Smooth muscle cell (in vitro differentiated cells): ENCODE results near the gene KSR2. TPM values are rescaled to one million over a fixed set of nuclear protein-coding genes. Genes with fewer than 3 reads are reported as not detected.

Source experiments
- DNase-seq: peaks from one replicate; lab custom pipeline; 2025; ENCODE audit not compliant: unreplicated experiment; lab: John Stamatoyannopoulos, UW
- H2AFZ ChIP-seq: fragments of 200-600 bp; sonication (generic); 2 replicates; pipeline ENCODE4 v1.6.0; 2016; ENCODE audit warnings: antibody characterized with exemption, low read depth, mild to moderate bottlenecking
- H3F3A ChIP-seq: fragments of 200-600 bp; sonication (generic); 2 replicates; pipeline ENCODE4 v1.6.0; 2017; ENCODE audit warnings: antibody characterized with exemption, low read depth
- H3K27ac ChIP-seq: fragments of 200-600 bp; sonication (generic); 2 replicates; pipeline ENCODE4 v1.5.1; 2016; ENCODE audit warnings: low read depth, mild to moderate bottlenecking
- H3K27me3 ChIP-seq: fragments of 200-600 bp; sonication (generic); 2 replicates; pipeline ENCODE4 v1.6.1; 2016; ENCODE audit warnings: low read depth, mild to moderate bottlenecking
- H3K36me3 ChIP-seq: fragments of 200-600 bp; sonication (generic); 2 replicates; pipeline ENCODE4 v1.5.1; 2016; ENCODE audit warnings: low read depth
- H3K4me1 ChIP-seq: fragments of 200-600 bp; sonication (generic); 2 replicates; pipeline ENCODE4 v1.5.1; 2016; ENCODE audit warnings: low read depth
- H3K4me2 ChIP-seq: fragments of 200-600 bp; sonication (generic); 2 replicates; pipeline ENCODE4 v1.6.0; 2016; ENCODE audit warnings: mild to moderate bottlenecking
- H3K4me3 ChIP-seq: fragments of 200-600 bp; sonication (generic); 2 replicates; pipeline ENCODE4 v1.5.1; 2016; ENCODE audit warnings: mild to moderate bottlenecking
- H3K79me2 ChIP-seq: fragments of 200-600 bp; sonication (generic); 2 replicates; pipeline ENCODE4 v1.6.0; 2016; ENCODE audit warnings: low read depth, mild to moderate bottlenecking
- H3K9ac ChIP-seq: fragments of 200-600 bp; sonication (generic); 2 replicates; pipeline ENCODE4 v1.6.0; 2016; ENCODE audit warnings: low read depth
- H3K9me3 ChIP-seq: fragments of 200-600 bp; sonication (generic); replicated peaks from 2 replicates; pipeline ENCODE4 v1.5.1; 2016; ENCODE audit warnings: low read depth
- H4K20me1 ChIP-seq: fragments of 200-600 bp; sonication (generic); 2 replicates; pipeline ENCODE4 v1.6.0; 2016; ENCODE audit warnings: low read depth
- CTCF ChIP-seq: fragments of 200-600 bp; sonication (generic); IDR thresholded peaks from 2 replicates; pipeline ENCODE4 v1.5.1; 2017; ENCODE audit warnings: borderline replicate concordance, mild to moderate bottlenecking, antibody characterized with exemption; ENCODE audit not compliant: insufficient read depth, poor library complexity, severe bottlenecking
- WGBS: methylation state at CpG from one replicate; pipeline ENCODE4 v1.1.7; 2016; ENCODE audit warnings: low lambda C conversion rate; 5-methylcytosine and 5-hydroxymethylcytosine counted together
- polyA plus RNA-seq: library from polyadenylated mRNA; unstranded; fragments of >200 nt; fragmentation: Nextera tagmentation; extraction: Ambion mirVana; gene quantifications from 2 replicates; pipeline ENCODE4 v1.2.1, GENCODE V29; 2016
- total RNA-seq: library from RNA; depleted of rRNA; stranded (reverse); fragments of >200 nt; gene quantifications from 2 replicates; pipeline ENCODE4 v1.2.3, GENCODE V29; 2014

KSR2 gene
- total and polyA plus RNA-seq, 2 experiments from 2014 or later: 0.04 TPM; not detected in 1

- Histone ChIP-seq H3K27ac (no peak overlapping the region), H3K27me3 (no peaks in the 10 kb centered on the region), H3F3A (no peaks in the 10 kb centered on the region), H3K9ac (no peak overlapping the region), H3K4me2 (no peak overlapping the region), H4K20me1 (no peaks in the 10 kb centered on the region), H3K4me1 (no peaks in the 10 kb centered on the region), H2AFZ (no peak overlapping the region), H3K79me2 (no peaks in the 10 kb centered on the region), H3K36me3 (no peaks in the 10 kb centered on the region), H3K9me3 (no peaks in the 10 kb centered on the region), H3K4me3 (no peak overlapping the region)
- no peak for TF ChIP-seq CTCF
- no peak for DNase-seq
- 95% methylated on average over 1 of the region's 1 CpG for WGBS
Observed at GRCh38 chr12:117882181-117882580, 86.6 kb downstream of the KSR2 start.

- no peaks in the 10 kb centered on the region for H3F3A ChIP-seq
- H3K9ac ChIP-seq: no peak overlapping the region
- DNase-seq: no peak
- H3K36me3 ChIP-seq: no peaks in the 10 kb centered on the region
- no peak overlapping the region for H2AFZ ChIP-seq
- no peak for TF ChIP-seq CTCF
- H3K4me2 ChIP-seq: no peak overlapping the region
- no peaks in the 10 kb centered on the region for H3K4me1 ChIP-seq
- H3K9me3 ChIP-seq: no peaks in the 10 kb centered on the region
- H3K27me3 ChIP-seq: no peaks in the 10 kb centered on the region
- no peak overlapping the region for H3K4me3 ChIP-seq
- no peaks in the 10 kb centered on the region for H3K79me2 ChIP-seq
- no peaks in the 10 kb centered on the region for H4K20me1 ChIP-seq
- H3K27ac ChIP-seq: no peak overlapping the region
Observed at GRCh38 chr12:117881517-117881916, 87.3 kb downstream of the KSR2 start.

GRCh38 chr12:117878605-117879004, 90.2 kb downstream of the KSR2 start:
- no peak overlapping the region for H3K4me2 ChIP-seq
- no peak for TF ChIP-seq CTCF
- no peak overlapping the region for H2AFZ ChIP-seq
- H3F3A ChIP-seq: no peaks in the 10 kb centered on the region
- DNase-seq: no peak
- WGBS: 83% methylated on average over 8 of the region's 8 CpGs
- H3K27me3 ChIP-seq: no peaks in the 10 kb centered on the region
- no peaks in the 10 kb centered on the region for H3K9me3 ChIP-seq
- H3K4me3 ChIP-seq: no peak overlapping the region
- H3K79me2 ChIP-seq: no peaks in the 10 kb centered on the region
- H3K27ac ChIP-seq: no peak overlapping the region
- H3K4me1 ChIP-seq: no peaks in the 10 kb centered on the region
- H3K9ac ChIP-seq: no peak overlapping the region
- no peaks in the 10 kb centered on the region for H4K20me1 ChIP-seq
- no peaks in the 10 kb centered on the region for H3K36me3 ChIP-seq

GRCh38 chr12:117876436-117876816, 92.4 kb downstream of the KSR2 start:
- H3K27me3 ChIP-seq: no peaks in the 10 kb centered on the region
- H4K20me1 ChIP-seq: no peaks in the 10 kb centered on the region
- H3K4me3 ChIP-seq: no peak overlapping the region
- TF ChIP-seq CTCF: no peak
- no peak overlapping the region for H2AFZ ChIP-seq
- H3K9ac ChIP-seq: no peak overlapping the region
- H3K4me1 ChIP-seq: no peaks in the 10 kb centered on the region
- no peaks in the 10 kb centered on the region for H3K9me3 ChIP-seq
- no peak overlapping the region for H3K27ac ChIP-seq
- WGBS: 62% methylated on average over 3 of the region's 3 CpGs
- no peaks in the 10 kb centered on the region for H3F3A ChIP-seq
- no peaks in the 10 kb centered on the region for H3K36me3 ChIP-seq
- no peak for DNase-seq
- no peak overlapping the region for H3K4me2 ChIP-seq
- H3K79me2 ChIP-seq: no peaks in the 10 kb centered on the region
